ENCODE data around the gene LOXL4. TPM values are rescaled to one million over a fixed set of nuclear protein-coding genes. Genes with fewer than 3 reads are reported as not detected.

The LOXL4 gene
- total RNA-seq, 1 donor from 2014 or later, result not detected

- ATAC-seq (ENCODE audit: low read depth) (no peak), DNase-seq (no peak)
- TF ChIP-seq CTCF (IDR thresholded peaks at IDR 0.05), result no peak
- intact Hi-C loops (cut with micrococcal nuclease), result no loop called here
- POLR2A ChIA-PET, result no interaction called here
- Mint-ChIP-seq H3K27me3 (no peaks in the 10 kb centered on the region), H3K4me1 (no peaks in the 10 kb centered on the region), H3K4me3 (no peak overlapping the region), H3K36me3 (ENCODE audit: low read depth) (peaks cover 11% of the 10 kb centered on the region), H3K27ac (no peak overlapping the region), H3K9me3 (no peaks in the 10 kb centered on the region)
- CTCF ChIA-PET, result no interaction called here
Measured at GRCh38 chr10:98256692-98257091, 11.3 kb downstream of the LOXL4 start.

GRCh38 chr10:98255146-98255877 lies 12.7 kb downstream of the LOXL4 start:
- Mint-ChIP-seq H3K27me3 (no peaks in the 10 kb centered on the region), H3K4me1 (no peaks in the 10 kb centered on the region), H3K36me3 (ENCODE audit: low read depth) (peaks cover 16% of the 10 kb centered on the region), H3K9me3 (no peaks in the 10 kb centered on the region), H3K27ac (no peak overlapping the region), H3K4me3 (no peak overlapping the region)
- POLR2A ChIA-PET, result no interaction called here
- no peak for DNase-seq
- intact Hi-C loops (cut with micrococcal nuclease), result no loop called here
- no peak for ATAC-seq (ENCODE audit: low read depth)
- CTCF ChIA-PET, result no interaction called here
- no peak for TF ChIP-seq CTCF (IDR thresholded peaks at IDR 0.05)

- no peaks in the 10 kb centered on the region for H3K27me3 Mint-ChIP-seq
- TF ChIP-seq CTCF (IDR thresholded peaks at IDR 0.05), result no peak
- no peak overlapping the region for H3K27ac Mint-ChIP-seq
- no peaks in the 10 kb centered on the region for H3K4me1 Mint-ChIP-seq
- peaks cover 25% of the 10 kb centered on the region for H3K36me3 Mint-ChIP-seq (ENCODE audit: low read depth)
- ChIA-PET POLR2A (no interaction called here), CTCF (no interaction called here)
- ATAC-seq (ENCODE audit: low read depth) (no peak), DNase-seq (no peak)
- H3K9me3 Mint-ChIP-seq, result no peaks in the 10 kb centered on the region
- intact Hi-C loops (cut with micrococcal nuclease), result no loop called here
- H3K4me3 Mint-ChIP-seq, result no peak overlapping the region
Measured at GRCh38 chr10:98254234-98254974, 13.6 kb downstream of the LOXL4 start.

GRCh38 chr10:98253499-98253898 lies 14.5 kb downstream of the LOXL4 start:
- CTCF ChIA-PET, result no interaction called here
- Mint-ChIP-seq H3K9me3 (no peaks in the 10 kb centered on the region), H3K36me3 (ENCODE audit: low read depth) (peaks cover 34% of the 10 kb centered on the region), H3K27ac (no peak overlapping the region), H3K4me3 (no peak overlapping the region), H3K27me3 (no peaks in the 10 kb centered on the region), H3K4me1 (no peaks in the 10 kb centered on the region)
- intact Hi-C loops (cut with micrococcal nuclease), result no loop called here
- POLR2A ChIA-PET, result no interaction called here
- no peak for TF ChIP-seq CTCF (IDR thresholded peaks at IDR 0.05)
- ATAC-seq (ENCODE audit: low read depth) (no peak), DNase-seq (no peak)

GRCh38 chr10:98252464-98252863 lies 15.5 kb downstream of the LOXL4 start:
- no peak for DNase-seq

More at GRCh38 chr10:98252464-98252863, 15.5 kb downstream of the LOXL4 start:
- H3K27ac Mint-ChIP-seq, result no peak overlapping the region
- H3K9me3 Mint-ChIP-seq, result no peaks in the 10 kb centered on the region
- H3K4me3 Mint-ChIP-seq, result no peak overlapping the region
- POLR2A ChIA-PET, result no interaction called here
- intact Hi-C loops (cut with micrococcal nuclease), result no loop called here
- CTCF ChIA-PET, result no interaction called here
- no peaks in the 10 kb centered on the region for H3K27me3 Mint-ChIP-seq
- H3K4me1 Mint-ChIP-seq, result no peaks in the 10 kb centered on the region
- TF ChIP-seq CTCF (IDR thresholded peaks at IDR 0.05), result no peak
- ATAC-seq (ENCODE audit: low read depth), result no peak
- peaks cover 44% of the 10 kb centered on the region for H3K36me3 Mint-ChIP-seq (ENCODE audit: low read depth)
